ENCODE results near the gene ALOXE3.

ALOXE3 gene

GRCh38 chr17:8126491-8127066 lies 8.3 kb upstream of the ALOXE3 start:
- H3K4me3 ChIP-seq (ENCODE audit: low read depth, low read length): peak overlapping the region; percentile 60
- TF ChIP-seq POLR2A (IDR thresholded peaks at IDR 0.05; ENCODE audit: extremely low read depth, insufficient read length) (no peak), MYC (IDR thresholded peaks at IDR 0.05; ENCODE audit: low read depth, low read length) (no peak), MAX (IDR thresholded peaks at IDR 0.05; ENCODE audit: low read depth, low read length) (no peak), CTCF (IDR thresholded peaks at IDR 0.05; ENCODE audit: low read depth, low read length) (no peak)
- DNase-seq (ENCODE audit: low read depth): peak; percentile 49

- H3K4me3 ChIP-seq (ENCODE audit: low read depth, low read length): peak overlapping the region; percentile 58
- DNase-seq (ENCODE audit: low read depth): peak; percentile 41
- TF ChIP-seq MYC (IDR thresholded peaks at IDR 0.05; ENCODE audit: low read depth, low read length) (no peak), POLR2A (IDR thresholded peaks at IDR 0.05; ENCODE audit: extremely low read depth, insufficient read length) (no peak), CTCF (IDR thresholded peaks at IDR 0.05; ENCODE audit: low read depth, low read length) (no peak), MAX (IDR thresholded peaks at IDR 0.05; ENCODE audit: low read depth, low read length) (no peak)
These were observed 7.7 kb upstream of the ALOXE3 start for GRCh38 chr17:8125947-8126490.

GRCh38 chr17:8125154-8125946 lies 7.0 kb upstream of the ALOXE3 start:
- TF ChIP-seq POLR2A (IDR thresholded peaks at IDR 0.05; ENCODE audit: extremely low read depth, insufficient read length) (no peak), MAX (IDR thresholded peaks at IDR 0.05; ENCODE audit: low read depth, low read length) (peak; percentile 24; the same call in 1 of the 2 replicates), CTCF (IDR thresholded peaks at IDR 0.05; ENCODE audit: low read depth, low read length) (no peak), MYC (IDR thresholded peaks at IDR 0.05; ENCODE audit: low read depth, low read length) (0 out of 2 replicates have a peak, but pooled peaks have one; percentile 25)
- peak; percentile 67 for DNase-seq (ENCODE audit: low read depth)

GRCh38 chr17:8124350-8125153 lies 6.2 kb upstream of the ALOXE3 start:
- TF ChIP-seq MAX (IDR thresholded peaks at IDR 0.05; ENCODE audit: low read depth, low read length) (no peak), MYC (IDR thresholded peaks at IDR 0.05; ENCODE audit: low read depth, low read length) (no peak), CTCF (IDR thresholded peaks at IDR 0.05; ENCODE audit: low read depth, low read length) (no peak), POLR2A (IDR thresholded peaks at IDR 0.05; ENCODE audit: extremely low read depth, insufficient read length) (no peak)
- DNase-seq (ENCODE audit: low read depth): peak; percentile 9
- H3K4me3 ChIP-seq (ENCODE audit: low read depth, low read length): no peak overlapping the region

More at GRCh38 chr17:8125154-8125946, 7.0 kb upstream of the ALOXE3 start:
- peak overlapping the region; percentile 58 for H3K4me3 ChIP-seq (ENCODE audit: low read depth, low read length)

GRCh38 chr17:8123695-8124349 lies 5.5 kb upstream of the ALOXE3 start, which contains the start of gene HES7:
Gene HES7 (minus strand): TSS chr17:8124106. CDS start chr17:8124084, 22 bp downstream.
- H3K4me3 ChIP-seq (ENCODE audit: low read depth, low read length): no peak within 1 kb of the TSS
- no peak for TF ChIP-seq CTCF (IDR thresholded peaks at IDR 0.05; ENCODE audit: low read depth, low read length)
- TF ChIP-seq POLR2A (IDR thresholded peaks at IDR 0.05; ENCODE audit: extremely low read depth, insufficient read length): no peak
- DNase-seq (ENCODE audit: low read depth): peak; percentile 14
